MG63 (cell line): ENCODE data around the gene BBIP1. TPM values are rescaled to one million over a fixed set of nuclear protein-coding genes. Genes with fewer than 3 reads are reported as not detected.

Experiments
- DNase-seq: peaks from one replicate; pipeline ENCODE4 v3.0.0-alpha.2; 2020
- H3K27me3 ChIP-seq: fragments of 250-450 bp; sonication (Bioruptor Pico); 2 replicates; pipeline ENCODE4 v1.5.1; 2020; ENCODE audit warnings: mild to moderate bottlenecking, moderate library complexity
- H3K36me3 ChIP-seq: fragments of 250-450 bp; sonication (Bioruptor Pico); 2 replicates; pipeline ENCODE4 v1.5.1; 2020; ENCODE audit warnings: mild to moderate bottlenecking, moderate library complexity
- H3K4me3 ChIP-seq: fragments of 250-450 bp; sonication (Bioruptor Pico); 2 replicates; pipeline ENCODE4 v1.5.1; 2020; ENCODE audit warnings: mild to moderate bottlenecking, moderate library complexity
- H3K9me3 ChIP-seq: fragments of 250-450 bp; sonication (Bioruptor Pico); 2 replicates; pipeline ENCODE4 v1.5.1; 2020; ENCODE audit warnings: mild to moderate bottlenecking, moderate library complexity
- total RNA-seq: library from RNA; depleted of rRNA; stranded (reverse); fragments of >200 nt; shearing (Covaris generic); gene quantifications from 2 replicates; pipeline ENCODE4 v1.2.3, GENCODE V29; 2014; ENCODE audit warnings: low replicate concordance; rRNA removed

BBIP1 gene
- total RNA-seq, 1 experiment from 2014 or later, result 13.1 TPM

DNA sequence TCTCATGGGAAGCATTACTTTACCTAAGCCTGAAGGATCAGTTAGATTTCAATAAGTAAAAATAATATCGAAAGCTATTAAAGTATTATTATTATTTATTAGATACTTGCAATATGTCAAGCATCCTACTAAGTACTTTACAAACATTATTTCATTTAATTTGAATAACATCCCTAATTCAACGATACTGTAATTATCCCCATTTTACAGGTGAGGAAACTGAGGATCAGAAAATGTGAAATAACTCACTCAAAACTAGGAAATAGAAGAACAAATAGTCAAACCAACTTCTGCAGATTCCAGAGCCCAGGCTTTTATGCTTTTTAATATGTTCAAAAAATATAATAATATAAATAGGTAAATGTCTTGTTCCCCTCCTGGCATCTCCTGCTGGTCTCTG lies 57.5 kb downstream of the BBIP1 start:
- Histone ChIP-seq H3K36me3 (no peaks in the 10 kb centered on the region), H3K9me3 (no peaks in the 10 kb centered on the region), H3K27me3 (no peaks in the 10 kb centered on the region), H3K4me3 (no peak overlapping the region)
- no peak for DNase-seq

DNA sequence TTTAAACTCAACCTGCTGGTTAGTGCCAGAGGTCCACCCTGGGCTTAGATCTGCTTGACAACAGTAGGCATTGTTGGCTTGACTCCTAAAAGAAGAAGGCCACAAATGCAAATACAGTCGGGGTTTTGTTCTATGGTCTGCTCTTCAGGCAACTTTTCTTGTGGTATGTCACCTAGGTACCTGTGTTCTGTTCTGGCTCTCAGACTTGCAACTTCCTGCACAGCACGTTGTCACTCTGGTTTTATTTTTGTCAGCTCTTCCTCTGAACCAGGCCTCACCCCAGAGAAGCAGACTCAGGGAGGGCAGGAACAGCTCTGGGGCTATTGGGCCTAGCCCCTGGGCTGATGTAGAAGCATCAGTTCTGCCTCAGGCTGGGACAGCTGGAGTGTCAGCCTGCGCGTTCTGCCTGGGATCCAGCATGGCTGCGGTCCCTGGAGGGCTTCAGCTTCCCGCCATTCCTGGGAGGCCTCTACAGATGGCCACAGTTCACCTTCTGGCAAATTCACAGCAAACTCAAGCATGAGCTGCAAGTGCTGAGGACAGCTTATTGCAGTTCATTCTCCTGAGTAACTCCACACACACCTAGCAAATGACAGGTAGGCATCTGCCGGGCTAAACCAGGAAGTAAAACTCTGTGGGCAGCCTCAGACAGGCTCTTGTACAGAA lies 58.3 kb downstream of the BBIP1 start:
- Histone ChIP-seq H3K36me3 (no peaks in the 10 kb centered on the region), H3K9me3 (no peaks in the 10 kb centered on the region), H3K4me3 (no peak overlapping the region), H3K27me3 (no peaks in the 10 kb centered on the region)
- no peak for DNase-seq

DNA sequence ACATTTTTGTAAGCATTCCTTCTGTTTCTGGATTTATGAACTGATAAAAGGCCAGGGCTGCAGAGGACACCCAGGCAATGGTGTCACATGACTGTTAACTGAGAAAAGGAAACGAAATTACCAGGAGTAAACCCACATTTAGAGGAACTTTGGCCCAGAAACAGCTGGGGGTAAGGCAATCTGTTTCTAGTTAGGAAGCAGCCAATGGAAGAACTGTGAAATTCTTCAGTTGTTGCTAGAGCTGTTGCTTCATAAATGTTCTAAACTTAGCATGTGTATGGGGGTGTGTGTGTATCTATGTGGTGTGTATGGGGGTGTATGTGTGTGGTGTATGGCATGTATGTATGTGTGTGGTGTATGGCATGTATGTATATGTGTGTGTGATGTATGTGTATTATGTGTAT lies 59.0 kb downstream of the BBIP1 start:
- Histone ChIP-seq H3K9me3 (no peaks in the 10 kb centered on the region), H3K4me3 (no peak overlapping the region), H3K36me3 (no peaks in the 10 kb centered on the region), H3K27me3 (no peaks in the 10 kb centered on the region)
- DNase-seq, result no peak

DNA sequence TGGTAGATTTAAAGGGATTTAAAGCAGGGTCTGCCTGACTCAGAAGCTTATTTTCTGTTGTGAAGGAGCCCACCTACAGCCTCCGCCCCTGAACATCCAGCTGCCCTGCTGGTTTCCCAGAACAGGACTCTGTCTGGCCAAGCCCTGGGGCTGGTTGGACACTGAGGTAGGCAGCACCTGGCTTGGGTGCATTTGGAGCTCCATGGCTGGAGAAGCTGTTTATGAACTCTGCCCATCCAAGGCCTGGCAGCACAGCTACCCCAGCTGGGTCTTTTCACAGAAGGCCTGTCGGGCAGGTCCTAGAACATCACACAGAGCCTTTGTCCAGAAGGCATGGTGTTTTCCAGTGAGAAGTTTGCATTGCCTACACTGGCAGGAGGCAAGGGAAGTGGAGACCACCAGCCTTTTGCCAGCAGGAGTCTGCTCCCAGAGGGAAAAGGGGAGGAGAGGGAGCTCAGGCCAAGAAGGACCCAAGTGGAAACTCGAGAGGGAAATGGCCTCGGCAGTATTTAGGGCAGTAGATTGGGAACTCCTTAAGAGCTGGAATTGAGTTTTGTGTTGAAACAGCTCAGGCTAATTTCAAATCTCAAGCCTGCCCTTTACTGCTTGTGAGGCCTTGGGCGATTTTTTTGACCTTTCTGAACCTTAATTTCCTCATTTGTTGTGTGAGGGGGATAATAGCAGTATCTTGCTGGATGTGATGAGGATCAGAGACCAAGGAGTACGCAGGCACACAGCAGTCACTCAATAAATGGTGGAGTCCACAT lies 59.6 kb downstream of the BBIP1 start:
- H3K4me3 ChIP-seq, result no peak overlapping the region
- H3K27me3 ChIP-seq, result no peaks in the 10 kb centered on the region
- no peaks in the 10 kb centered on the region for H3K9me3 ChIP-seq
- no peaks in the 10 kb centered on the region for H3K36me3 ChIP-seq
- DNase-seq, result no peak

DNA sequence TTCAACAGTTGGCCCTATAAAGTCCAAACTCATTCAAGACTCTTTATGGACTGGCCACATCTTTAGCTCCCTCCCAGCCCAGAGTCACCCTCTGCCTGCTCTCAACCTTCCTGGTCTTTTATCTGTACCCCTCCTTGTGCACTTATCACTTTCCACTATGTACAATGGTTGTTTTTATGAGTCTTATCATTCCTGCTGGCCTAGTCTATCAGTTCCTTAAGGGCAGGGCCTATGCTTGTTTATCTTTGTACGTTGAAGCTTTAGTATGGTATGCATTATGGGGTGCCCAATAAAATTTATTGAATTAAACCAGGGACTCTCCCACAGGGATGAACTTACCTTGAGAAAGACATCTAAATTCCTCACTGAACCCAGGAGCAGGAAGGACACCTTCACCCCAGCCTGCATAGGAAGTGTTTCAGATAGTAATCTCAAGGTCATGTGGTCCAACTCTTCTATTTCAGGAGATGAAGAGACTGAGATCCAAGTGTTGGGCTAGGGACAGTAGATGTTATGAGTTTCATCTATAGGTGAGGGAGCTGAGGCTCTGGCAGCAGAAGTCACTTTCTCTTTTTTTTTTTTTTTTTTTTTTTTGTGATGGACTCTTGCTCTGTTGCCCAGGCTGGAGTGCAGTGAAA lies 60.6 kb downstream of the BBIP1 start:
- no peak overlapping the region for H3K4me3 ChIP-seq
- H3K27me3 ChIP-seq, result no peaks in the 10 kb centered on the region; the same call in 1 of the 2 replicates
- no peaks in the 10 kb centered on the region for H3K9me3 ChIP-seq
- DNase-seq, result no peak
- H3K36me3 ChIP-seq, result no peaks in the 10 kb centered on the region

DNA sequence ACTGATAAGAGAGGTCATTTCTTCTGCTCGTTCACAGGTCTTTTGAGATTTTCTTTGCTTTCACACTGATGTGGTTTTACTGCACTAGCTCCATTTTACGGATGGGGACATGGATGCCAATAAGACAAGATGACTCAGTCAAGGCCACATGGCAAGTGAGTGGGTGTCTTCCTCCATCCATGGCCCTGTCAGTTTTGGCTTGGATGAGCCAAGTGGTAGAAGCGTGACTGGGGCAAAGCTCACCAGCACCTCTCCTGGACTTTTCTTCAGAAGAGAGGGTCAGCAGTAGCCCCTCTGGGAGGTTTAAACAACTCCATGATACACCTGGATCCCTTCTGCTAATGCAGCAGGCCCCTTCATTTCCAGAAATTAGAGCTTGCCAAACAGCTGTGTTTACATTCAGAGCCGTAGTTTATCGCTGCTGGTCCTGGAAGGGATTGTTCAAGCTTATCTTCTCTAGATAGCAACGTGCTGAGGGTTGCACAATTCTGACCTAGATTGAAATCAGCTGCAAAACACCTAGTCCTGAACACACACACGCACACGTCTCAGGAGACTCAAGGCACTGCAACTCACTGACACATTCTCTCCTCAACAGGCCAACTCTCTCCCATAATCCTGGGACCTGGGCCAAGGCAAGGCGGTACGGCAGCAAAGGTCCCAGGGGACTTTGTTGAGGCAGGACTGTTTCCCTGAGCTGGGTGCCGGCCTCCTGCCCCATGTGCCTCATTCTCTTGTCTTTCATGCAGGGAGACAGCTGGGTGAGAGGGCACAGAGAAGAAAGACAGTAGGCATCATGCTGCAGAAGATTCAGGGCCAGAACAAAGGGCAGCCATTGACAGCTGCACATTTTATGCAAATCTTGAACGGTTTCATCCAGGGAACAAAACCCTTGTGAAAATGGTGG lies 61.5 kb downstream of the BBIP1 start:
- Histone ChIP-seq H3K36me3 (no peaks in the 10 kb centered on the region), H3K27me3 (no peaks in the 10 kb centered on the region; the same call in 1 of the 2 replicates), H3K9me3 (no peaks in the 10 kb centered on the region), H3K4me3 (no peak overlapping the region)
- DNase-seq, result no peak

DNA sequence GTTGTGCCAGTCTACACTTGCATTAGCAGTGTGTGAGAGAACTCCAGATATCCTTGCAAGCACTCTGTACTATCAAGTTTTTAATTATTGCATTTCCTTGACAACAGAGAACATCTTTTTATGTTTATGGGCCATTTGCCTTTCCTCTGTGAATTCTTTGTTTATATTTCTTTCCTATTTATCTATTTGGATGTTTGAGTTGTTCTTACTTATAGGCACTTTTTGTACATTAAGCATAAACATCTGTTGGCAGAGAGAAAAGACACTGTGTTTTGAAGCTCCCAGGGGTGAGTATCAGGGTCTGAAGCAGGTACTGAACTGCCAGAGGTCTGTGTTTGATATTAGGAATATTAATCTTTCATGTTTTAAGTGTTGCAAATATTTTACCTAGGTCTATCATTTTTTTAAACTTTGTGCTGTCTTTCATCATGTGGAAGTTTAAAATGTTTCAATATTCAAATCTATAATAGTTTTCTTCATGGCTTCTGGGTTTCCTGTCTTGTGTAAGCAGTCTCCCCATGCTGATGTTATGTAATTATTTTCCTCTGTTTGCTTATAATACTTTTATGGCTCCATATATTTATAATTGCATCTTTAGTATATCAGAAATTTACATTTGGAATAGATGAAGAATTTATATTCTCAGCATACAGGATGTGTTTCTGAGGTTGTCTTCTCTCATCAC lies 64.9 kb downstream of the BBIP1 start:
- Histone ChIP-seq H3K36me3 (no peaks in the 10 kb centered on the region), H3K4me3 (no peak overlapping the region), H3K9me3 (no peaks in the 10 kb centered on the region), H3K27me3 (no peaks in the 10 kb centered on the region; the same call in 1 of the 2 replicates)
- no peak for DNase-seq

DNA sequence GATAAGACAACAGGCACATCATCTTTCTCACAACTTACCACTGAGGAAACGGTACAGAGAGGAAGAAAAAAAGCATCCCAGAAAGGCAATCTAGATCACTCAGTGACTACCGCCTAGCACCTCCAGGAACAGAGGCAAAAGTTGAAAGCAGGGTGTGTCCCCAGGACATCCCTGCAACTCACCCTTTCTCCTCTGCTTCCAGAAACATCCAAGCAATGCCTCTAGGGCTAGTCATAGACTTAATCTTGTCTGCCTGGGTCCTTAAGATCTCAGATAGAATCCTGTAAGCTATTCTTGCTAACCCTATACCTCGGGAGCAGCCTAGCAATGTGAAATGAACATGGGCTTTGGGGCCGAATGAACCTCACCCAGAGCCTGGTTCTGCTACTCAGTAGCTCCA lies 66.0 kb downstream of the BBIP1 start:
- Histone ChIP-seq H3K27me3 (no peaks in the 10 kb centered on the region; the same call in 1 of the 2 replicates), H3K4me3 (no peak overlapping the region), H3K36me3 (no peaks in the 10 kb centered on the region), H3K9me3 (no peaks in the 10 kb centered on the region)
- no peak for DNase-seq

DNA sequence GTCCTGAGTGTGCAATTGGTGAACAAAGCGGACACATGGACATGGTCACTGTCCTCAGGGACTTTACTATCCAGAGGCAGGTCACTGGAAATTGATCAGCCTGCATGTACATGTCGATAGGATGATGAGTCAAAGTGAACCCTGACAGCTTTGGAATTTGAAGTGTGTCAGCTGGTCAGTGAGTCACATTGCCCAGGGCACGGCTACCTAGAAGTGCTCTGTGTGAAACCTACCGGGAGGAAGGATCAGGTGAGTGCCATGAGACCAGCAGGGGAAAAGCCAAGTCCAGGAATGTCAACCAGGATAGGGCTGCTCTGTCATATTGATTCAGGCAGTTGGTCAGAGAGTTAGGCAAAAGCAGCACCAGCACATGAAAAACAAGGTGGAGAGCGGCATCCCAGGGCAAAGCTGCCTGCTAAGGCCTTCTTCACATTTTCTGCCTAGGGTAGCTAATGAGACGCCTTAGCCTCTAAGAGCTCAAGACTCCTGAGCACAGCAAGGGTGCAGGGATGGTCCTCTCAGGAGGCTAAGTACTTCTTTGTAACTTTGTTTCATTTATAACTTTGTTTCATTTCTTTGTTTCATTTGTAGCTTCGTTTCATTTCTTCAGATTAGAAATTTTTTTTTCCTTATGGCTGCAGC lies 66.6 kb downstream of the BBIP1 start:
- DNase-seq, result no peak
- Histone ChIP-seq H3K27me3 (no peaks in the 10 kb centered on the region; the same call in 1 of the 2 replicates), H3K9me3 (no peaks in the 10 kb centered on the region), H3K36me3 (no peaks in the 10 kb centered on the region), H3K4me3 (no peak overlapping the region)

DNA sequence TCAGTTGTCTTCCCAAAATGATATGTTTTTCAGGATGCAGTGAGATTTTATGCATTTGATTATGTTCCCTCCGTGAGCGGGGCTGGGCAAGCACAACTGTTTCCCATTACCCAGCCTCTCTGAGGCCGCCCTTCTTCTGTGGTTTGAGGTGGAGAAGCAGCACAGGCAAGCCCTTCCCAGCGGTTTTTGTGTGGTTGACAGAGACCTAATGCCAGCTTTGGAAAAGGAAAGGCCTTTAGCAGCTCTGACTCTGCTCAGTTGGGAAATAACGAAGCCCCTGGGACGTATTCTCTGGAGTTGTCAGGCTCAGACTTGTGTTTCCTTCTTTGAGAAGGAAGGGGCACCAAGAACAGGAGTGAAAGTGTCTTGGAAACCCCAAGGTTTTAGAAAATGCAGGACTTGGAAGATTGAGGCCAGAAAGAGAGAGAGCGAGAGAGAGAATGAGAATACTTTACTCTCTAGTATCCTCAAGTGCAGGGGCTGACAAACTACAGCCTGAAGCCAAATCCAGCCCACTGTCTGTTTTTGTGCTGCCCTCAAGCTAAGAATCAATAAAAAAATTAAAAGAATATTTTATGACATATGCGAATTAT lies 67.9 kb downstream of the BBIP1 start:
- DNase-seq, result no peak
- H3K27me3 ChIP-seq, result no peaks in the 10 kb centered on the region; the same call in 1 of the 2 replicates

DNA sequence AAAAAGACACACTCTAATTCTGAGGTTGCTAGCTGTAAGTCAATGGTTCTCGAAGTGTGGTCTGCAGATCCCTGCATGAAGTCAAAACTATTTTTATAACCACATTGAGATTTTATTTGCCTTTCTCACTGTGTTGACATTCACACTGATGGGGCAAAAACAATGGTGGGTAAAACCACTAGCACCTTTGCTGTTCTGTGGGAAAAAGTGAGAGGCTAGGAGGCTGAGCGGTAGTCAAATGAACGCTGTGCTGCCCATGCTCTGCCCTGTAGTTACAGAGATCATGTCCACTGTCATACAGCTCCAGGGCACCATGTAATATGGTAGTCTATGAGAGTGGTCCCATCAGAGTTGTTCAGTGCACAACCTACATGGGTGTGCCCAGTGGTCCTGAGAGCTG lies 68.9 kb downstream of the BBIP1 start:
- Histone ChIP-seq H3K9me3 (no peaks in the 10 kb centered on the region), H3K27me3 (no peaks in the 10 kb centered on the region; the same call in 1 of the 2 replicates), H3K4me3 (no peak overlapping the region), H3K36me3 (no peaks in the 10 kb centered on the region)
- no peak for DNase-seq

More for the DNA sequence above, 67.9 kb downstream of the BBIP1 start:
- no peaks in the 10 kb centered on the region for H3K36me3 ChIP-seq
- no peaks in the 10 kb centered on the region for H3K9me3 ChIP-seq
- H3K4me3 ChIP-seq, result no peak overlapping the region

Other genes with a start within 250 kb of the BBIP1 start
- 20.0 and 25.8 TPM in 2 replicates for gene PDCD4, start 47.3 kb downstream of the BBIP1 start, total RNA-seq
- gene SHOC2, start 424 bp upstream of the BBIP1 start, total RNA-seq, result 11.1 and 15.4 TPM in 2 replicates
- gene ADRA2A, start 157.8 kb upstream of the BBIP1 start, total RNA-seq, result 0.37 TPM in 1 of 2 replicates, not detected in the other